ENCODE results near the gene KCNT1.

KCNT1 gene

GRCh38 chr9:135768516-135769218 lies 66.7 kb downstream of the KCNT1 start:
- DNase-seq, result no peak

GRCh38 chr9:135769489-135770202 lies 67.7 kb downstream of the KCNT1 start:
- no peak for DNase-seq

- peak in 1 of 5 experiments; percentile 38 for DNase-seq
Observed at GRCh38 chr9:135770203-135770535, 68.2 kb downstream of the KCNT1 start.

GRCh38 chr9:135770771-135771170 lies 68.8 kb downstream of the KCNT1 start:
- DNase-seq, result no peak

- no peak for DNase-seq
Observed at GRCh38 chr9:135771401-135772051, 69.5 kb downstream of the KCNT1 start.

- no peak for DNase-seq
Observed at GRCh38 chr9:135772056-135772646, 70.2 kb downstream of the KCNT1 start.

- DNase-seq, result no peak
Observed at GRCh38 chr9:135772702-135773493, 70.9 kb downstream of the KCNT1 start.

- DNase-seq, result no peak
Observed at GRCh38 chr9:135773530-135774238, 71.7 kb downstream of the KCNT1 start.

GRCh38 chr9:135774239-135774747 lies 72.3 kb downstream of the KCNT1 start:
- no peak for DNase-seq

GRCh38 chr9:135774794-135775525 lies 73.0 kb downstream of the KCNT1 start:
- no peak for DNase-seq

GRCh38 chr9:135775911-135776310 lies 73.9 kb downstream of the KCNT1 start:
- DNase-seq, result no peak

GRCh38 chr9:135776893-135777622 lies 75.1 kb downstream of the KCNT1 start:
- DNase-seq, result peak in 1 of 5 experiments; percentile 11

- no peak for DNase-seq
Observed at GRCh38 chr9:135777623-135778177, 75.7 kb downstream of the KCNT1 start.

- DNase-seq, result no peak
Observed at GRCh38 chr9:135778421-135778820, 76.4 kb downstream of the KCNT1 start.

- DNase-seq, result no peak
Observed at GRCh38 chr9:135779571-135779970, 77.6 kb downstream of the KCNT1 start.

- no peak for DNase-seq
Observed at GRCh38 chr9:135780086-135780485, 78.1 kb downstream of the KCNT1 start.

GRCh38 chr9:135780626-135781025 lies 78.6 kb downstream of the KCNT1 start:
- DNase-seq, result no peak

GRCh38 chr9:135782946-135783345 lies 81.0 kb downstream of the KCNT1 start:
- no peak for DNase-seq

- DNase-seq, result no peak
Observed at GRCh38 chr9:135783540-135784245, 81.7 kb downstream of the KCNT1 start.
